Measurements from ENCODE around the gene AAGAB.

DNA sequence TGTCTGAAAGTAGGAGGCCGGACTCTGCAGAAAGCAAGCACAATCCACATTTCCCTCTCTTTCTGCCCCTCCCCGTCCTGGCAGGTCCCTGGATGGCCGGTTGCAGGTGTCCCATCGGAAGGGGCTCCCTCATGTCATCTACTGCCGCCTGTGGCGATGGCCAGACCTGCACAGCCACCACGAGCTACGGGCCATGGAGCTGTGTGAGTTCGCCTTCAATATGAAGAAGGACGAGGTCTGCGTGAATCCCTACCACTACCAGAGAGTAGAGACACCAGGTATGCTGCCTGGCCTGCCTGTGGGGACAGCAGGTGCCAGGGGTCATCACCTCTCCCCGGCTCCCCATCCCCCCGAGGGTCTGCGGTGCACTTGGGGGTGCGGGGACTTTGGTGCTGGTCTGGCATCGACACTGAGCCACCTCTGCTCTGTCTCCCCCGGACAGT, 89.6 kb downstream of the AAGAB start:
- TF ChIP-seq, protein P1, sequence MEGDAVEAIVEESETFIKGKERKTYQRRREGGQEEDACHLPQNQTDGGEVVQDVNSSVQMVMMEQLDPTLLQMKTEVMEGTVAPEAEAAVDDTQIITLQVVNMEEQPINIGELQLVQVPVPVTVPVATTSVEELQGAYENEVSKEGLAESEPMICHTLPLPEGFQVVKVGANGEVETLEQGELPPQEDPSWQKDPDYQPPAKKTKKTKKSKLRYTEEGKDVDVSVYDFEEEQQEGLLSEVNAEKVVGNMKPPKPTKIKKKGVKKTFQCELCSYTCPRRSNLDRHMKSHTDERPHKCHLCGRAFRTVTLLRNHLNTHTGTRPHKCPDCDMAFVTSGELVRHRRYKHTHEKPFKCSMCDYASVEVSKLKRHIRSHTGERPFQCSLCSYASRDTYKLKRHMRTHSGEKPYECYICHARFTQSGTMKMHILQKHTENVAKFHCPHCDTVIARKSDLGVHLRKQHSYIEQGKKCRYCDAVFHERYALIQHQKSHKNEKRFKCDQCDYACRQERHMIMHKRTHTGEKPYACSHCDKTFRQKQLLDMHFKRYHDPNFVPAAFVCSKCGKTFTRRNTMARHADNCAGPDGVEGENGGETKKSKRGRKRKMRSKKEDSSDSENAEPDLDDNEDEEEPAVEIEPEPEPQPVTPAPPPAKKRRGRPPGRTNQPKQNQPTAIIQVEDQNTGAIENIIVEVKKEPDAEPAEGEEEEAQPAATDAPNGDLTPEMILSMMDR (IDR thresholded peaks at IDR 0.05), result no peak
- no peak for TF ChIP-seq POLR2A (IDR thresholded peaks at IDR 0.05)
